GM19025 (cell line): ENCODE measurements around the gene ATRX.
"Not testable (repeated sequence)": the region's sequence is repeated elsewhere in the genome, so short reads cannot be mapped to it uniquely, and the experiment has no call there.

ENCODE experiments used
- ATAC-seq: cut with Tn5 transposase; IDR thresholded peaks from one replicate; pipeline ENCODE4 v1.9.1; 2021; ENCODE audit warnings: mild to moderate bottlenecking, low read depth, moderate library complexity; ENCODE audit not compliant: unreplicated experiment

ATRX gene

DNA sequence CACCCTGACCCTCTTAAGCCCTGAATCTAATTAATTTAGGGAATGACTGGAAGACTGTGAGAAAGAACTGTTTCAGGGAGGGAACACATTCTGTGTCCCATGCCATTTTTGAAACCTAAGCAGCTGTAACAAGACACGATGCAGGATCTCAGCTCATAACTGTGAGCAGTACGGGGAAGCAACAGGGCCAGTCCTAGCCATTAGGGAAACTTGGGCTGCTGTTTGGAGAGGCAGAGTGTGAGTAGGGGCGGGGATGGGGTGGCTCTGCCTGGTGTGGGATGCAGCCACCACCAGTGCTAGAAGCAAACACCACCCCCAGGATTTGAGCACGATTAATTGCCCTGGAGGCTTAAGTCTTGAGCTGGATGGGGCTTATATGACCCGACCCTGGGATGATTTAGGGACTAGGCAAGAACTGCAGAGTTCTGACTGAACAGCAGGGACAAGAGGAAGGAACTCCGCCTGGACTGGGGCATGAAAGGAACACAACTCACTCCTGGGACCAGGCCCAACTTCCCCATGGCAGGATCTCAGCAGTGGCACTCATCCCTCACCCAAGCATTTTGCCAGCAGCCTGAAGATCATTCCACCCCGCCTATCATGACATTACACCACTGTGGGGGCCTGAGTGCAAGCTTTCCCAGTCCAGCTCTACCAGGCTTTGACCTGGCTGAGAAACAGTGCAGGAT is 43.1 kb downstream of the ATRX start:
- no peak for ATAC-seq

DNA sequence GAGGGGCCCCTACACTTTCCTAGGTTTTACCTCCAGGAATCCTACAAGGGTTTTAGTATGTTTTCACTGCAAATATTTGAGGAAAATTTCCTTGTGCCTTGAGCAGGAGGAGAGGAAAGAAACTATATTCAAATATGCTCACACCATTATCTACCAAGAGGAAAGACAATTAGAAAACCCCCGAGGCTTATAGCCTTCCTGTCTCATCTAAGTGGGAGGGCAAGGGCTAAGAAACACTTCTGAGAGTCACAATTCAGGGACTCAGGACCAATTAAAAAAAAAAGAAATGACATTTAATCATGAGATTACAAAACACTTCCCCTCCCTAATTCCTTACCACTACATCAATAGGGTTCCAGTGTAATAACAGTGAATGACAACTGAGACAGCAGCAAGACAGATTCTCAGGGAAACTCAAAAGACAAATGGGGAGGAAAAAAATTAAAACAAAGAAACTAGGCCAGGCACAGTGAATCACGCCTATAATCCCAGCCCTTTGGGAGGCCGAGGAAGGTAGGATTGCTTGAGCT is 45.6 kb downstream of the ATRX start:
- ATAC-seq: no peak

DNA sequence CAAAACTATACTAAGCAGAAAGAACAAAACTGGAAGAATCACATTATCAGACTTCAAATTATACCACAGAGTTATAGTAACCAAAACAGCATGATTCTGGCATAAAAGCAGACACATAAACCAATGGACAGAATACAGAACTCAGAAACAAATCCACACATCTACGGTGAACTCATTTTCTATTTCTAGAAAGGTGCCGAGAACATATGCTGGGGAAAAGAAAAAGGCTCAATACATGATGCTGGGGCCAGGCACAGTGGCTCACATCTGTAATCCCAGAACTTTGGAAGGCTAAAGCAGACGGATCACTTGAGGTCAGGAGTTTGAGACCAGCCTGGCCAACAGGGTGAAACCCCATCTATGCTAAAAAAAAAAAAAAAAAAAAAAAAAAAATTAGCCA is 52.7 kb downstream of the ATRX start:
- no peak for ATAC-seq

DNA sequence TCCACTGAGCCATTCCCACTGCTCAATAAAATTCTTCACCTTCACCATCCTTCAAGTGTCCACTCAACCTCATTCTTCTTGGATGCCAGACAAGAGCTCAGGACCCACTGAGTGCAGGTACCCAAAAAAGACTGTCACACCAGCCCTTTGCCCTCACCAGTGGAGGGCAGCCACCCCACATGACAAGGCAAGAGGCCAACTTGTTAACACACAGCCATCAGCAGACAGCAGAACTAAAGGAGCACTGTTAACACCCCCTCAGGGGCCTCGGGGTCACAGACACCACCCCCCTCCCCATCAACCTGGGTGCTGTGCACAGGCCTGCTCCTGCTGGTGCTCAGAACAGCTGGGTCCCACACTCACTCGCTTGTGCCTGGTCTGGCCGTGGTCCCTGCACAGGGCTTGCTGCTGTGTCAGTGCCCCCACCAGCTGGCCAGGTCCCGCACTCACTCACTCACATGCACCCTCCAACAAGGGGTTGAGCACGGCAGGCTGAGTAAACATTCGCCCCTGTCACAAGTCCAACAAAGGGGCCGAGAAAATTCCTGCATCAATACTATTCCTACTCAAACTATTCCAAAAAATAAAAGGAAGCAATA is 54.1 kb downstream of the ATRX start:
- ATAC-seq: no peak

DNA sequence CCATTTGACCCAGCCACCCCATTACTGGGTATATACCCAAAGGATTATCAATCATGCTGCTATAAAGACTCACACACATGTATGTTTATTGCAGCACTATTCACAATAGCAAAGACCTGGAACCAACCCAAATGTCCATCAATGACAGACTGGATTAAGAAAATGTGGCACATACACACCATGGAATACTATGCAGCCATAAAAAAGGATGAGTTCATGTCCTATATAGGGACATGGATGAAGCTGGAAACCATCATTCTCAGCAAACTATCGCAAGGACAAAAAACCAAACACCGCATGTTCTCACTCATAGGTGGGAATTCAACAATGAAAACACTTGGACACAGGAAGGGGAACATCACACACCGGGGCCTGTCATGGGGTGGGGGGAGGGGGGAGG is 59.9 kb downstream of the ATRX start:
- ATAC-seq: not testable (repeated sequence)

DNA sequence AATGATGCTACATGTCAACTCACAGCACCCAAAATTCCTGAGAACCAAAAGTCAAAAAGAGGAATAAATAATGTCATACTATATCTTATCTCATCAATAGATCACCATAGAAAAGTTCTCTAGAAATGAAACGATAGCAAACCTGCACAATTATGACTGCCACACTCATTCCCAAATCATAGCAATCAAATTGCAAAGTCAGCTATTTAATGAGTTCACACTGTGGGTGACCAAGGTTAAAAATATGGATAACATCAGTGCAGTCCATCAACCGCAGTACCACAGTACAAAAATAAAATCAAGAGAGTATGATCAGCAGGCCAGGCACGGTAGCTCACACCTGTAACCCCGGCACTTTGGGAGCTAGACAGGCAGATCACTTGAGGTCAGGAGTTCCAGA is 62.3 kb downstream of the ATRX start:
- ATAC-seq: no peak

DNA sequence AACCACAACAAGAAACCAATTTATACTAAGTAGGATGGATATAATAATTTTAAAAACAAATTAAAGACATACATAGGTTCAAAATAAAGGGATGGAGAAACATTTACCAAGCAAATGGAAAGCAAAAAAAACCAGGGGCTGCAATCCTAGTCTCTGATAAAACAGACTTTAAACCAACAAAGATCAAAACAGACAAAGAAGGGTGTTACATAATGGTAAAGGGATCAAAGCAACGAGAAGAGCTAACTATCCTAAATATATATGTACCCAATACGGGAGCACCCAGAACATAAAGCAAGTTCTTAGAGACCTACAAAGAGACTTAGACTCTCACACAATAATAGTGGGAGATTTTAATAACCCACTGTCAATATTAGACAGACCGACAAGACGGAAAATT is 66.6 kb downstream of the ATRX start:
- no peak for ATAC-seq

DNA sequence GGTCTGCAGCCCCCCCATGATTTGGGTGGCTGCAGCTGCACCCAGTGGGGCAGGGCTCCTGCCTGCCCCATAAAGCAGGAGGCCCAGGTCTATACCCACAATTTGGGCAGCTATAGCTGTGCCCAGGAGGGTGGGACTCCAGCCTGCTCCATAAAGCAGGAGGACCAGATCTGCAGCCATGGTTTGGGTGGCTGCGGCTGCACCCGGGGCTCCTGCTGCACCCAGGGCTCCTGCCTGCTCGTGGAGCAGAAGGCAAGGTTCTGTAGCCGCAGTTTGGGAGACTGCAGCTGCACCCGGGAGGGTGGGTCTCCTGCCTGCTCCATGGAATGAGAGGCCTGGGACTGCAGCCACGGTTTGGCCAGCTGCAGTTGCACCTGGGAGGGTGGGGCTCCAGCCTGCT is 81.1 kb downstream of the ATRX start:
- ATAC-seq: no peak

DNA sequence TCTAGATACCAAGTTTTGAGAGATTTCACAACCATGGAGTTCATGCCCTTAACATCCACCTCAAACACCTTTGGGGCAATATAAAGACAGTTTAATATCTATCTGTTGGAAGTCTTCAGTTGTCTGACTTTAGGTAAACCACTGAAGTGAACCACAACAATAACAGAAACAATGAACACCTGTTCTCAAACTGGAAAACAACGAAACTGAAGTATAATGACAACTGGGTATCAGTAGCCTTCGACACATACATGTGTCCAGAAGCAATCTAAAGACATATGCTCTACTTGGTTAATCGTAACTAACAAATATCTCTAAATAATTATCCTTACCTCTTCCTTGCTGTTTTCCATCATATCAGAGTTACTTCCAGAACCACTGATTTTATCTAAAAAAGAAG is 87.8 kb downstream of the ATRX start:
- no peak for ATAC-seq

DNA sequence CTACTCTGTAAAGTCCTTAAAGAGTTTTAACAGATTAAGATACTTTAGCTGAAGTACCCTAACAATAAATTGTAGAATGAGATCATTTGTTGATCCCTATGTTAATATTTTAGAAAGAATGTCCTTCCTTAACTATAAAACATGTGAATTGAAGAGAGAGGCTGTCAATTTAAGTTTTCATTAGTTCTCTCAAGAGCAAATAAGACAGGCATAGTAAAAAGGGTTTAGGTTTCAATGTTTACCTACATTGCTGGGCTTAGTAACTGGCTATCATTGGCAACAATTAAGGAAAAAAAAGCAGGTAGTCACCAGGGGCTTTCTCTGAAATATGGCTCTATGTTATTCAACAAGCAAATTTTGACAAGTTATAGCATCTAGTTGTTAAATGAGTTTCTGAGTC is 91.5 kb downstream of the ATRX start:
- no peak for ATAC-seq

DNA sequence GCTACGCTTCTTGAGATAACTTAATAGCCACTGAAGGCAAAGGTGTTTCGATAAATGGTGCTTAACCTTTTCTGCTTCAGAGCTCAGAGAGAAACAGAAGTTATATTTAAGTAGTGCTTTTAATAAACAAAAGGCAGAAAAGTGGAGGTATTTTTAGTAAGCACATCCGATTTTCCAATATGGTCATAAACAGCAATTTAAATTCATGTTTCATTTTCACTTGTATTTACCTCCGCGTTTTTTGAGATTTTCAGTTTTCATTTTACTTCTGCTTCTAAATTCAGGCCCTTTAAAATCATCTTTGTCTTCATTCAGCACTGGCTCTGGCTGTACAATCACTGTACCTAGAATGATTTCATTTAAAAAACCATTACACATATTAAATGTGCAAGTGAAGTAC is 92.4 kb downstream of the ATRX start:
- no peak for ATAC-seq

DNA sequence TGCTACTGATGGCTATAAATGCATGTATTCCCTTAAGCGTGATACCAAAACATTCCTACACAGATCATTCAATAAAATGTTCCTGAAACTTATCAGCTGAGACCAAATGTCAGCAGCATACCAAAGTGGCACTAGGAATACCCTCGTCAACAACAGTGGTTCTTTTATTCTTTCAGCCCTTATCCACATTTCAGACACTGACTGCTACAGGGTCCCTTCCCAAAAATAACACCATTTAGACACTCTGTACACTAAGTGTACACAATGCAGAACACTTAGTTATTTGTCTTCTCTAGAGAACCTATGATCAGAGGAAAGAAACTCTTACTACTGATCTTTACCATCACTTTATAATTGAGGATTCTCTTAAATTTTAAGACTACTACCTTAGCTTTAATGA is 94.1 kb downstream of the ATRX start:
- no peak for ATAC-seq

DNA sequence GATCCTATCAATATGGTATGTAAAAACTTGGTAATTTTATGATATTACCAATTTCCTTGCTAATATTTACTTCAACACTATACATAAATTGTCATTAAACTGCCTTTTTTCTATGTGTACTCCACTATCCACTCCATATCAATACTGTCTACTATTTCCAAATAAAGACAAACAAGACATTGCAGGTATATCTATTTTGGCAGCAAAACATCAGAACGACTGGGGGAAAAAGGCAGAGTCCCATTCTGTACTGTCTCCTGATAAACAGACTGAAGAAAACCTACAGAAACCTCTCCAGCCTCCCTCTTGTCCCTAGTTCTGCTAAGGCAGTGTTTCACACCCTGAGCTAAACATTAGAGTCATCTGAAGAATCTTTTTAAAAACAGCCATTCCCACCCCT is 96.6 kb downstream of the ATRX start:
- no peak for ATAC-seq

DNA sequence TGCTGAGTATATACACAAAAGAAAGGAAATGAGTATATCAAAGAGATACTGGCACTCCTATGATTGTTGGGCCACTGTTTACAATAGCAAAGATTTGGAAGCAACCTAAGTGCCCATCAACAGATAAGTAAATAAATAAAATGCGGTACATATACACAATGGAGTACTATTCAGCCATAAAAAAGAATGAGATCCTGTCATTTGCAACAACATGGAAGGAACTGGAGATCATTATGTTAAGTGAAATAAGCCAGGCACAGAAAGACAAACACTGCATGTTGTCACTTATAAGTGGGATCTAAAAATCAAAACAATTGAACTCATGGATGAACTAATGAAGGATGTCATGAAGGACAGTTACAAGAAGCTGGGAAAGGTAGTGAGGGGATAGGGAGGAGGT is 100.3 kb downstream of the ATRX start:
- not testable (repeated sequence) for ATAC-seq

DNA sequence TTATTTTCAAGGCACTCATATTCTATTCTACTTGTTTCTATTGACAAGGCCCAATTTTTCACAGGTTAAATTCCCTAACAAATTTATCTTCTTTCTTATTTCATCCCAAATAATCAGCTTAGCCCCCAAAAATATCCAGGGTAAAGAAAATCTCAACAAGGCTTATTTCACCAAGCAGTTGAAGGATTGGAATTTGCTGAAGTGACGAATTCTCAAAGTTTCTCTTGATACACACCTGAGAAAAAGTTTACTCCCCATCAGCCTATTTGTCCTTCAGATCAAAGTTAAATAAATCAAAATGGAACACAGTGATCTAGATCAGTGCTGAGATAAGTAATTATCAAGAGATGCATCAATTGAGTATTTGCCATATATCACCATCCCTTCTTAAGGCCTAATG is 106.9 kb downstream of the ATRX start:
- no peak for ATAC-seq

DNA sequence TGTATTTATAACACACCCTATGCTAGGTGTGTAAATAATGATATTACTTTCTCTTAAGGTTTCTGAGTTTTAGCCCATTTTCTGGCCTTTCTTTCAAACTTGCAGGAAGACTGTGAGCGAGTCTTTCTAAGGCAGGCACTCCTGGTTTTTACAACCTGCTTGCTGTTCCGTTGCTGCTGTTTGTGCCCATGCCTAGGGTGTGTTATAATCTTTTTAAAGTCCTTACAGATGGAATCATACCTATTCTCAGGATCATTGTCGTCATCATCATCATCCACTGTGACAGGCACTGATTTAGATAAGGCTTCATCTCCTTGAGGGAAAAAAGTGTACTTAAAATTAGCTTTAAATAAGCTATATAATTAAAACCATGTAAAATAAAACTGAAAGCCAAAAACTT is 110.0 kb downstream of the ATRX start:
- ATAC-seq: no peak

DNA sequence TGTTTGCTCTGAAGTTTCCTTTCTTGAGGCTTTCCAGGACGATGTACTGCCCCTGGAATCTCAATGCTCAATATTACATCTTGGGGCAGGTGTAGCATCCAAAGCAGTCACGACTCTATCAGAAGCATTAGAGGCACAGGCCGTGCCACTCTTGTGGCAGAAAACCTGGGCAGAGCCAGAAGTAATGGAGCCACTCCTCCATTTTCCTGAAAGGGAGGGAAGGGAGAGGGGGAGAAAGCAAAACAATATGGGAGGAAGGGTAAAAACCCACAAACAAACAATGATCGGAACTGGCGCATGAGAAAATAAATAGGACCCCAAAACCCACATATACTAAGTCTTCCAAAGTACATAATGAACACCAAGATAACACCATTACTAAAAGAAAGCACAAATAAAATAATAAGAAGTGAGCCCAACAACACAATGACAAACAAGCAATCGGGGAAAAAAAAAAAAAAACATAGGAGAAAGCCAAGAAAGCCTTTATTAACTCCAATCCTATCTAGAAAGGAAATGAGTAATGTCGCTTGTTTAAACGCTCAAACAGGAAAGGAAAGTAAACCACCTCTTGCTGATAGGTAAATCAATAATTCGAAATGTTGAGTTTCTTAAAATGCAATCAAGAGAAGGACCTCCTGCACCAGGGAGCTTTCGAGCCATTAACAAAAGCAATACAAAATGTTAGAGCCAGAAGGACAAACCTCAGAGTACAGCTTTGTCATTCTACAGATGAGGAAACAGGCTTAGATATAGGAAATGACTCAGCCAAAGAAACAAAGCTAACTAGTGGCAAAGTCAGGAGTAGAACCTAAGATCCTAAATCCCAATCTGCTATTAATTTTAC is 117.4 kb downstream of the ATRX start:
- no peak for ATAC-seq

DNA sequence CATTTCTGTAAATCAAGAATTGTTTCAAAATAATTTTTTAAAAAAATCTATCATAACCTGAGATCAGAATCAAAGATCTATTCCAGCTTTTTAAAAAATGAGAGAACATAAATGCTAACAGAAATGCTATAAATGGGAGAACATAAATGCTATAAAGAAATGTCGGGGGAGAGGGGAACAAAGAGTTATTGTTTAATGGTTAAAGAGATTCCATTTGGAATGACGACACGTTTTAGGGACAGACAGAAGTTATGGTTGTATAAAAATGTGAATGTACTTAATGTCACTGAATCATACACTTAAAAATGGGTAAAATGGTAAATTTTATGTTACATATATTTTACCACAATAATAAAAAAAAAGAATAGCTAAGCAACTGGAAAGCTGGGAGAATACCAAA is 127.1 kb downstream of the ATRX start:
- no peak for ATAC-seq

DNA sequence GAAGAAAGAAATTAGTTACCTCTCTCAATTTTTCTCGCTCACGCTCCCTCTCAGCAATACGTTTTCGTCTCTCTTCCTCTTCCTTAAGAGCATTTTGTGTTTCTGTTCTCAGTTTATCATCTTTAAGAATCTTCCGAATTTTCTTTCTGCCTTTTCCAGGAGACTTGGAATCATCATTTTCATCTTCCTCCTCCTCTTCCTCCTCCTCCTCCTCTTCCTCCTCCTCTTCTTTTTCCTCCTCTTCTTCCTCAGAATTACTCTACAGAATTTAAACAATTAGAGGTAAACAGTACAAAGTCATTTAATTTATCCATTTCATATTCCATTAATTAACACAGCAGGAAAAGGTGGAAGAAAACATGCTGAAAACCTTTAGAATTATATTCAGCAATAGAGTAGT is 133.9 kb downstream of the ATRX start:
- ATAC-seq: no peak

DNA sequence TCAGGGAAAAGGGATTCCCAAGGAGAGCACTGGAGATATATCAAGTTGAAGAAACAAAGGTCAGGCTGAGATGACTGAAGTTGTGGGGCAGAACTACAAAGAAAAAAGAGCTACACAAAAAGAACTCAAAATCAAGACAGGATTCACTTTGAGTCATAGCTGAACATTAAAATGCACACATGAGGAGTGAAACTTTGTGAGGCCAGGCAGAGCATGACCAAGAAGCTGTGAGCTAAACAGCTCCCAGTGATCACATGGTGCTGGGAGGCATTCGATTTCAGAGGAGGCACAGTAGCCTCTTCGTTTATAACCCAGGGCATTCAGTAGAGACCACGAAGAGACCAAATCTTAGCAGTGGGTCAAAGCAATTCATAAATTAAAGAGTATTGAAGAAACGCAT is 145.3 kb downstream of the ATRX start:
- no peak for ATAC-seq

DNA sequence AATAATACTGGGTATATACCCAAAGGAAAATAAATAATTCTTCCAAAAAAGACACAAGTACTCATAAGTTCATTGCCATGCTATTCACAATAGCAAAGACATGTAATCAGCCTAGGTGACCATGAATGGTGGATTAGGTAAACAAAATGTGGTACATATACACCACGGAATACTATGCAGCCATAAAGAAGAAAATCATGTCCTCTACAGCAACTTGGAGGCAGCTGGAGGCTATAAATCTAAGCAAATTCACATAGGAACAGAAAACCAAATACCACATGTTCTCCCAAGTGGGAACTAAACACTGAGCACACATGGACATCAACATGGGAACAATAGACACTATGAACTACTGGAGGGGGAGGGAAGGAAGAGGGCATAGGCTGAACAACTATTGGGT is 146.2 kb downstream of the ATRX start:
- ATAC-seq: no peak

DNA sequence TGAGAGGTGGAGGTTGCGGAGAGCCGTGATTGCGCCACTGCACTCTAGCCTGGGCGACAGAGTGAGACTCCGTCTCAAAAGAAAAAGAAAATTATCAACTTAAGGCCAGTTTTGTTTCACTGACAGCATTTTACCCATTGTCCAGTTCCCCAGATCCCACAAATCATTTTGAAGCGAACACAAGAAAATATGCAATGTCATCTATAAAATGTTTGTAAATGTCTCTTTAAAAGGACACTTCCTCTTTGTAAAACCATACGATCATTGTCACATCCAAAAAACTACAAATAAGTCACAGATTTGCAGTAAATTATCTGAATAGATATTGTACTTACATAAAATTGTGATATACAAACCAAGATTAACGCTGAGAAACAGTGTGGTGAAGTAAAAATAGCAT is 147.6 kb downstream of the ATRX start:
- ATAC-seq: no peak
